Chondrocyte (in vitro differentiated cells): ENCODE measurements around the gene LRRC8E. TPM values are rescaled to one million over a fixed set of nuclear protein-coding genes. Genes with fewer than 3 reads are reported as not detected.

Source experiments
- DNase-seq: peaks from one replicate; pipeline ENCODE4 v3.0.0; 2021; ENCODE audit warnings: mixed read lengths, low spot score
- H3K27ac Mint-ChIP-seq: one replicate; pipeline ENCODE4 v1.8.0; 2021; ENCODE audit warnings: mild to moderate bottlenecking, moderate library complexity, mixed read lengths; ENCODE audit not compliant: unreplicated experiment
- H3K27me3 Mint-ChIP-seq: 2 replicates; pipeline ENCODE4 v1.8.0; 2021; ENCODE audit warnings: low read depth, mixed read lengths
- H3K36me3 Mint-ChIP-seq: 2 replicates; pipeline ENCODE4 v1.8.0; 2021; ENCODE audit warnings: low read depth, mixed read lengths
- H3K4me1 Mint-ChIP-seq: 2 replicates; pipeline ENCODE4 v1.8.0; 2021; ENCODE audit warnings: low read depth, mild to moderate bottlenecking, mixed read lengths
- H3K4me3 Mint-ChIP-seq: one replicate; pipeline ENCODE4 v1.8.0; 2021; ENCODE audit warnings: mild to moderate bottlenecking, moderate library complexity, mixed read lengths; ENCODE audit not compliant: unreplicated experiment
- H3K9me3 Mint-ChIP-seq: 2 replicates; pipeline ENCODE4 v1.8.0; 2021; ENCODE audit warnings: low read depth, mixed read lengths
- CTCF ChIP-seq: fragments of 200-600 bp; sonication (generic); IDR thresholded peaks from 2 replicates; pipeline ENCODE4 v1.5.0; 2021; ENCODE audit warnings: antibody characterized with exemption, mild to moderate bottlenecking, moderate library complexity
- total RNA-seq: library from RNA; stranded (reverse); gene quantifications from 3 replicates; pipeline ENCODE4 v1.2.1, GENCODE V29; 2021

The LRRC8E gene
- total RNA-seq, 1 donor from 2014 or later, result 6.9 TPM

- no peaks in the 10 kb centered on the region for H3K9me3 Mint-ChIP-seq
- peak overlapping the region; percentile 95 for H3K27ac Mint-ChIP-seq
- no peaks in the 10 kb centered on the region for H3K27me3 Mint-ChIP-seq
- H3K4me1 Mint-ChIP-seq, result peaks cover 44% of the 10 kb centered on the region
- peak; percentile 98 for DNase-seq
- H3K36me3 Mint-ChIP-seq, result no peaks in the 10 kb centered on the region
- no peak for TF ChIP-seq CTCF
- peak overlapping the region; percentile 82 for H3K4me3 Mint-ChIP-seq
Measured at GRCh38 chr19:7920519-7921301, 32.4 kb downstream of the LRRC8E start.

- no peak for TF ChIP-seq CTCF
Measured at GRCh38 chr19:7921302-7921966, 33.1 kb downstream of the LRRC8E start.

GRCh38 chr19:7921967-7922835 is 33.9 kb downstream of the LRRC8E start:
- H3K4me3 Mint-ChIP-seq, result peak overlapping the region; percentile 59
- DNase-seq, result peak; percentile 89
- peak overlapping the region; percentile 32 for H3K27ac Mint-ChIP-seq
- peaks cover 42% of the 10 kb centered on the region for H3K4me1 Mint-ChIP-seq
- H3K36me3 Mint-ChIP-seq, result no peaks in the 10 kb centered on the region
- TF ChIP-seq CTCF, result no peak
- no peaks in the 10 kb centered on the region for H3K9me3 Mint-ChIP-seq
- H3K27me3 Mint-ChIP-seq, result no peaks in the 10 kb centered on the region

More at GRCh38 chr19:7921302-7921966, 33.1 kb downstream of the LRRC8E start:
- Mint-ChIP-seq H3K27ac (peak overlapping the region; percentile 95), H3K36me3 (no peaks in the 10 kb centered on the region), H3K9me3 (no peaks in the 10 kb centered on the region), H3K4me1 (peaks cover 44% of the 10 kb centered on the region), H3K27me3 (no peaks in the 10 kb centered on the region), H3K4me3 (peak overlapping the region; percentile 82)
- DNase-seq, result peak; percentile 85

GRCh38 chr19:7922836-7923195 is 34.5 kb downstream of the LRRC8E start:
- Mint-ChIP-seq H3K4me1 (peaks cover 41% of the 10 kb centered on the region), H3K36me3 (no peaks in the 10 kb centered on the region), H3K27me3 (no peaks in the 10 kb centered on the region), H3K27ac (peak overlapping the region; percentile 45), H3K4me3 (no peak overlapping the region), H3K9me3 (no peaks in the 10 kb centered on the region)
- DNase-seq, result no peak
- TF ChIP-seq CTCF, result no peak
